ENCODE results near the gene NRP2.

DNA sequence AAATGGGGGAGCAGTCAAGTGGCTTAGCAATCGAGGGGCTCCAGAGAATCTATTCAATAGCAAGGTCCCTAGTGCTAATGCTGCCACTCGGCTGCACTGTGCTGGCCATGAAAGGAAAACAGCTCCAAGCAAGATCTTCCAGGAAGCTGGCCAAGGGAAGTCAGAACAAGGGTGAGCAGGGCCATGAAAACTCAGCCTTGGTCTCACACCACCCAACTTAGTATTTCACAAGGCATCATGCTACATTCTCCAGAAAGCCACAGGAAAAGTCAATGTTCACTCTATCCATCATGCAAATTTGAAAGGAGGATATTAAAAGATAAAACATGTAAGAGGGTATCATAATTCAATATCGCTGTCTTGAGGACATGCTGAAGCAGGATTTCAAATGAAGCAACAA lies 35.7 kb downstream of the NRP2 start:
- TF ChIP-seq, protein P1, sequence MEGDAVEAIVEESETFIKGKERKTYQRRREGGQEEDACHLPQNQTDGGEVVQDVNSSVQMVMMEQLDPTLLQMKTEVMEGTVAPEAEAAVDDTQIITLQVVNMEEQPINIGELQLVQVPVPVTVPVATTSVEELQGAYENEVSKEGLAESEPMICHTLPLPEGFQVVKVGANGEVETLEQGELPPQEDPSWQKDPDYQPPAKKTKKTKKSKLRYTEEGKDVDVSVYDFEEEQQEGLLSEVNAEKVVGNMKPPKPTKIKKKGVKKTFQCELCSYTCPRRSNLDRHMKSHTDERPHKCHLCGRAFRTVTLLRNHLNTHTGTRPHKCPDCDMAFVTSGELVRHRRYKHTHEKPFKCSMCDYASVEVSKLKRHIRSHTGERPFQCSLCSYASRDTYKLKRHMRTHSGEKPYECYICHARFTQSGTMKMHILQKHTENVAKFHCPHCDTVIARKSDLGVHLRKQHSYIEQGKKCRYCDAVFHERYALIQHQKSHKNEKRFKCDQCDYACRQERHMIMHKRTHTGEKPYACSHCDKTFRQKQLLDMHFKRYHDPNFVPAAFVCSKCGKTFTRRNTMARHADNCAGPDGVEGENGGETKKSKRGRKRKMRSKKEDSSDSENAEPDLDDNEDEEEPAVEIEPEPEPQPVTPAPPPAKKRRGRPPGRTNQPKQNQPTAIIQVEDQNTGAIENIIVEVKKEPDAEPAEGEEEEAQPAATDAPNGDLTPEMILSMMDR (IDR thresholded peaks at IDR 0.05): no peak
- no peak for TF ChIP-seq POLR2A (IDR thresholded peaks at IDR 0.05)
